Ovary (tissue), 9 donors: ENCODE results near the gene DIS3L2. TPM values are rescaled to one million over a fixed set of nuclear protein-coding genes. Genes with fewer than 3 reads are reported as not detected.

ENCODE experiments used
- DNase-seq, 5 donors: peaks; one replicate each; pipeline ENCODE4 v3.0.0-alpha.2; 2019 to 2020
- H3K27ac ChIP-seq, 2 donors: fragments of 200-600 bp; one replicate each; pipeline versions ENCODE4 v1.5.1 to v1.8.0; 2019 to 2022
- H3K27me3 ChIP-seq: fragments of 200-600 bp; one replicate; pipeline ENCODE4 v1.8.0; 2022
- H3K36me3 ChIP-seq: fragments of 200-600 bp; sonication (generic); one replicate; pipeline ENCODE4 v1.5.1; 2019
- H3K4me1 ChIP-seq: one replicate; pipeline ENCODE4 v1.8.1; 2013; ENCODE audit warnings: mild to moderate bottlenecking, moderate library complexity; ENCODE audit not compliant: insufficient read depth
- H3K4me3 ChIP-seq: fragments of 200-600 bp; sonication (generic); one replicate; pipeline ENCODE4 v1.5.1; 2017
- H3K9me3 ChIP-seq, 2 donors: fragments of 200-600 bp in 1 of 2; sonication (generic) in 1 of 2; one replicate each; pipeline versions ENCODE4 v1.5.1 to v1.8.1; 2013 to 2019; ENCODE audit warnings: mild to moderate bottlenecking in 1 of 2, moderate library complexity in 1 of 2
- CTCF ChIP-seq, 3 donors: fragments of 450-650 bp in 2 of 3; fragments of 200-600 bp in 1 of 3; IDR thresholded peaks; one replicate each; pipeline versions ENCODE4 v1.5.1 to v1.8.0; 2016 to 2022; ENCODE audit warnings: antibody characterized with exemption in 3 of 3, mild to moderate bottlenecking in 1 of 3
- EP300 ChIP-seq: sonication (generic); formaldehyde crosslinking; IDR thresholded peaks from one replicate; pipeline ENCODE4 v1.6.1; 2017; ENCODE audit warnings: antibody characterized with exemption
- POLR2A ChIP-seq: fragments of 450-650 bp; IDR thresholded peaks from one replicate; pipeline ENCODE4 v1.6.1; 2017; ENCODE audit warnings: antibody characterized with exemption, mild to moderate bottlenecking, moderate library complexity
- WGBS, 3 donors: extraction: QIAGEN DNeasy Blood & Tissue Kit in 1 of 3; methylation state at CpG; one replicate each; pipeline versions ENCODE4 v1.1.5 to v1.1.7; 2013 to 2017; 5-methylcytosine and 5-hydroxymethylcytosine counted together
- intact Hi-C, 4 donors: fragments of 100-400 bp; cut with DNase I; formaldehyde crosslinking; loops; one replicate each; pipeline versions ENCODE4 v1.11.0 to v1.15.1; 2022 to 2023
- polyA plus RNA-seq, 2 donors: library from polyadenylated mRNA; stranded (reverse); fragments of 200-250 nt in 1 of 2; fragments of 350-450 nt in 1 of 2; fragmentation: Illumina TruSeq in 1 of 2; extraction: RNeasy Lipid Tissue Mini Kit (QIAGEN cat#74804) in 1 of 2; gene quantifications; one replicate each; pipeline ENCODE4 v1.2.3, GENCODE V29; 2013 to 2014
- total RNA-seq, 7 donors: library from RNA; depleted of rRNA in 2 of 7; stranded (reverse); fragments of >200 nt in 2 of 7; fragmentation: NEBNext Ultra II Directional in 3 of 7; extraction: Animal tissue kit (Norgen Biotek cat#: 25700) in 3 of 7; gene quantifications; one replicate each; pipeline versions ENCODE4 v1.1.0 to v1.2.4, GENCODE V29; 2016 to 2023
- donor health status: DM: no; HTN: no; CAD: no; lungs with moderate emphysema.
- donor health status: DM: no; HTN: no; CAD: no.
- donor health status: Bipolar disorder and iron deficiency.
- donor health status: DM: yes; HTN: yes; CAD: no.
- donor health status: DM: no; HTN: no; CAD: no.
- donor health status: DM: yes; HTN: yes; CAD: no.

The DIS3L2 gene
- total and polyA plus RNA-seq, 9 donors = 18.2 to 52.0 (median 32.8) TPM

GRCh38 chr2:231987124-231987727 is 25.7 kb downstream of the DIS3L2 start:
- Histone ChIP-seq H3K9me3 (no peaks in the 10 kb centered on the region), H3K27ac (no peak overlapping the region), H3K27me3 (no peaks in the 10 kb centered on the region), H3K36me3 (no peaks in the 10 kb centered on the region), H3K4me3 (no peak overlapping the region), H3K4me1 (peaks cover 6% of the 10 kb centered on the region)
- intact Hi-C loops = no loop called here
- peak; percentile 37 to 76 (median 52) for DNase-seq
- TF ChIP-seq POLR2A (no peak), CTCF (IDR thresholded peaks at IDR 0.05) (no peak), EP300 (no peak)
- WGBS, 3 donors = 13 to 29% (median 20%) methylated on average over 5 of the region's 5 CpGs

- TF ChIP-seq CTCF (IDR thresholded peaks at IDR 0.05) (no peak), POLR2A (no peak), EP300 (no peak)
- Histone ChIP-seq H3K27me3 (no peaks in the 10 kb centered on the region), H3K27ac (no peak overlapping the region), H3K4me3 (no peak overlapping the region), H3K4me1 (peaks cover 6% of the 10 kb centered on the region), H3K36me3 (no peaks in the 10 kb centered on the region), H3K9me3 (no peaks in the 10 kb centered on the region)
- DNase-seq = no peak
- 69 to 92% (median 83%) methylated on average over 8 of the region's 8 CpGs for WGBS, 3 donors
- intact Hi-C loops = no loop called here
Measured at GRCh38 chr2:231988179-231988866, 26.8 kb downstream of the DIS3L2 start.

- intact Hi-C loops = no loop called here
- DNase-seq = no peak
- Histone ChIP-seq H3K4me1 (peaks cover 6% of the 10 kb centered on the region), H3K9me3 (no peaks in the 10 kb centered on the region), H3K27me3 (no peaks in the 10 kb centered on the region), H3K27ac (no peak overlapping the region), H3K4me3 (no peak overlapping the region), H3K36me3 (no peaks in the 10 kb centered on the region)
- TF ChIP-seq POLR2A (no peak), CTCF (IDR thresholded peaks at IDR 0.05) (no peak), EP300 (no peak)
- 81 to 87% (median 83%) methylated on average over 3 of the region's 3 CpGs for WGBS, 3 donors
Measured at GRCh38 chr2:231991664-231992063, 30.2 kb downstream of the DIS3L2 start.

- no peak for DNase-seq
- Histone ChIP-seq H3K27me3 (no peaks in the 10 kb centered on the region), H3K36me3 (no peaks in the 10 kb centered on the region), H3K9me3 (no peaks in the 10 kb centered on the region), H3K4me3 (no peak overlapping the region), H3K4me1 (peaks cover 6% of the 10 kb centered on the region), H3K27ac (no peak overlapping the region)
- TF ChIP-seq EP300 = no peak
- TF ChIP-seq CTCF (IDR thresholded peaks at IDR 0.05) = no peak
- TF ChIP-seq POLR2A = no peak
- intact Hi-C loops = no loop called here
- 76 to 77% (median 76%) methylated on average over 5 of the region's 5 CpGs for WGBS, 3 donors
Measured at GRCh38 chr2:231992888-231993287, 31.4 kb downstream of the DIS3L2 start.
